Stimulated activated naive B cell treated with anti-CD40 and anti-IgM and Interleukin-4, amounts not matched to agents 10 μg/mL and 1 μg/mL and 100 μg/mL, for 72 hours (primary cell): ENCODE measurements around the gene KIF20B.

Experiments used
- ATAC-seq, 2 donors: fragments of 150-1000 bp; cut with Tn5 transposase; replicated peaks; 2 replicates each; pipeline ENCODE4 v1.10.0; 2021; ENCODE audit warnings: moderate library complexity in 1 of 2
- DNase-seq: peaks from one replicate; pipeline ENCODE4 v3.0.0; 2021
- H3K27ac Mint-ChIP-seq: one replicate; pipeline ENCODE4 v1.8.0; 2022; ENCODE audit warnings: mild to moderate bottlenecking, mixed read lengths
- H3K27me3 Mint-ChIP-seq, 2 donors: one replicate each; pipeline ENCODE4 v1.8.0; 2022; ENCODE audit warnings: mixed read lengths in 2 of 2
- H3K36me3 Mint-ChIP-seq, 2 donors: one replicate each; pipeline ENCODE4 v1.8.0; 2022; ENCODE audit warnings: mixed read lengths in 2 of 2, mild to moderate bottlenecking in 1 of 2
- H3K4me1 Mint-ChIP-seq, 2 donors: one replicate each; pipeline ENCODE4 v1.8.0; 2022; ENCODE audit warnings: mixed read lengths in 2 of 2, mild to moderate bottlenecking in 1 of 2
- H3K4me3 Mint-ChIP-seq, 2 donors: one replicate each; pipeline ENCODE4 v1.8.0; 2022; ENCODE audit warnings: mild to moderate bottlenecking in 2 of 2, mixed read lengths in 2 of 2, moderate library complexity in 1 of 2
- H3K9me3 Mint-ChIP-seq, 2 donors: one replicate each; pipeline ENCODE4 v1.8.0; 2022; ENCODE audit warnings: mixed read lengths in 2 of 2, mild to moderate bottlenecking in 1 of 2

KIF20B gene

DNA sequence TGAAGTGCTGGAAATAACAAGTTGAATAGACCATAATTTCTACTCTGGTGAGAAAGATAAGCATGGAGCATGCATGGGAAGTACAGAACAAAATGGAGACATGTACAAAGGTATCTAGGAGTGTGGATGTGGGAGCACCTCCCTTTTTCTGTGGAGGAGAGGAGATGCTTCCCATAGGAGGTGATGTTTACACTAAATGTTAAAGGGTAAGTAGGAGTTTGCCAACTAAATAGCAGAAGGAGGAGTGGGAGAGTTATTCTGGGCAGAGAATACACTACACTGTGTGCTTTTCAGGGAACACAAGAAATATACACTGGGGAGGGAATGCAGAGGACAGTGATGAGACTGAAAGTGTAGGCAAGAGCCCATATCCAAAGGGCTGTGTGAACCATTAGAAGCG, 35.3 kb upstream of the KIF20B start:
- Mint-ChIP-seq H3K36me3 (no peaks in the 10 kb centered on the region), H3K4me1 (no peaks in the 10 kb centered on the region), H3K27ac (no peak overlapping the region), H3K4me3 (no peak overlapping the region), H3K27me3 (peaks cover 6% of the 10 kb centered on the region in 2 donors), H3K9me3 (no peaks in the 10 kb centered on the region)
- DNase-seq, result no peak
- ATAC-seq, result no peak

DNA sequence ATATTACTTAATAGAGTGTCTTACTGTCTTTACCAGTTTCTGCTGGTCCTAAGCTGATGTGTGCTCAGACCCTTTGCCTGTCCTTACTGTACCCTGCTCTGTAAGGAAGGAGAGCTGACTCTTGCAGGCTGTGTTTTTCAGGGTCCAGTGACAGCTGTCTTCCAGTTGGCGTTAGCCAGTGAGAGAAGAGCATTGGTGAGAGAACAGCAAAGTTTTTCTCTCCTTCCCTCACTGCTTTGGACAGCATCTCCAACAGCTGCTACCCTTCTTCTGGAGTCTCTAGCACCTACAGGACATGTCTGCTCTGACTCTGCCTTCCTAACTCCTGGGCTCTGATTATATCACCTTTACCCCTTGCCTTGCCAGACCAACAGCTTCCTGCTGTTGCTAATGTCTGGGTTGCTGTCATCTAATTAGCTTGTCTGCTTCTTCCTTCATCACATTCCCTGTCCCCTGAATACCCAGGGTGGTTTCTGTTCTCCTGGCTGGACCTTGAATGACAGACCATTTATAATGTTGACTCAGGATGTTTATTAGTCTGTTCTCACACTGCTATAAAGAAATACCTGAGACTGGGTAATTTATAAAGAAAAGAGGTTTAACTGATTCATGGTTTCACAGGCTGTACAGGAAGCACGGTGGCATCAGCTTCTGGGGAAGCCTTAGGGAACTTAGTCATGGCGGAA, 32.9 kb upstream of the KIF20B start:
- H3K36me3 Mint-ChIP-seq, result no peaks in the 10 kb centered on the region
- peaks cover 5 to 6% of the 10 kb centered on the region in 2 donors for H3K4me1 Mint-ChIP-seq
- no peaks in the 10 kb centered on the region for H3K9me3 Mint-ChIP-seq
- H3K4me3 Mint-ChIP-seq, result no peak overlapping the region
- H3K27ac Mint-ChIP-seq, result no peak overlapping the region
- no peak for DNase-seq
- H3K27me3 Mint-ChIP-seq, result peaks cover 6% of the 10 kb centered on the region in 2 donors
- ATAC-seq, result no peak

DNA sequence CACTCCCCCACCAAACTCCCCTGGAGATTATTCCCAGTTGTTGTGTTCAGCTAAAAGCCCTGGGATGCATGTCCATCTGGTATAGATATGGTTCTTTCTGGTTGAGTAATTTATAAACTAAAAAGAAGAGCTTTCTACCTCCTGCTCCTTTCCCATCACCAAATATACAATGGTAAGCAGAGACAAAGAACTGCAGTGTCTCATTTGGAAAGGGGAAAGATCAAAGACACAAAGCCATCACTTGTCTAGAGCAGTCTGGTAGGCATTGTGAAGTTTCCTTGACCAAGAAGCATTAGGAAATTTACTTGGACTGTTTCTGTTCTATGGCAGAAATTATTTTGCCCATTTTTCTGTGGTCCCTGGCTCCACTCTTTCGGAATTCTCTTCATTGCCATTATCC, 31.4 kb upstream of the KIF20B start:
- H3K4me3 Mint-ChIP-seq, result no peak overlapping the region
- DNase-seq (no peak), ATAC-seq (no peak)
- H3K27me3 Mint-ChIP-seq, result peaks cover 6% of the 10 kb centered on the region in 2 donors
- H3K27ac Mint-ChIP-seq, result no peak overlapping the region
- H3K4me1 Mint-ChIP-seq, result peaks cover 5 to 10% of the 10 kb centered on the region in 2 donors
- H3K36me3 Mint-ChIP-seq, result no peaks in the 10 kb centered on the region
- H3K9me3 Mint-ChIP-seq, result no peaks in the 10 kb centered on the region

GRCh38 chr10:89670926-89671325, 30.5 kb upstream of the KIF20B start:
- Mint-ChIP-seq H3K36me3 (no peaks in the 10 kb centered on the region), H3K27ac (no peak overlapping the region), H3K9me3 (no peaks in the 10 kb centered on the region), H3K4me3 (no peak overlapping the region), H3K4me1 (peaks cover 5 to 10% of the 10 kb centered on the region in 2 donors), H3K27me3 (peaks cover 6% of the 10 kb centered on the region in 2 donors)
- no peak for ATAC-seq
- no peak for DNase-seq

DNA sequence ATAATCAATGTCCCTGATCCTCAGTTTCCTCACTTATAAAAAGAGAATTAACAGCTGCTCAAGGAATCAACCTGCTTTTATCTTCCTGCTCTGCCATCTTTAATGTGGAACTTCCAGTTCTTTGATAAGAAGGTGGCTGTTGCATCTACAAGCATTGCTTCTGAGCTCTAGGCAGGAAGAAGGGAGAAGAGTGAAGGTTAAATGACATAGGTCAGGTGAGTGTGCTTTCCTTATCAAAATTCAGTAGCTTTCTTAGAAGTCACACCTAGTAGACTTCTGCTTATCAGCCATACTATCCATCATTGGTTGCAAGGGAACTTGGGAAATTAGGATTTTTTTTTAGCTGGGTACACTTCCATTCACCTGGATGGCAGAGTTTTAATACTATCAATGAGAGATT, 24.0 kb upstream of the KIF20B start:
- H3K4me1 Mint-ChIP-seq, result peaks cover 5 to 16% of the 10 kb centered on the region in 2 donors
- DNase-seq (no peak), ATAC-seq (no peak)
- H3K4me3 Mint-ChIP-seq, result no peak overlapping the region
- H3K36me3 Mint-ChIP-seq, result no peaks in the 10 kb centered on the region
- no peak overlapping the region for H3K27ac Mint-ChIP-seq
- H3K27me3 Mint-ChIP-seq, result peaks cover 4 to 7% of the 10 kb centered on the region in 2 donors
- no peaks in the 10 kb centered on the region for H3K9me3 Mint-ChIP-seq

GRCh38 chr10:89679986-89680385, 21.4 kb upstream of the KIF20B start:
- Mint-ChIP-seq H3K27me3 (peaks cover 4 to 11% of the 10 kb centered on the region in 2 donors), H3K4me1 (peaks cover 0 to 6% of the 10 kb centered on the region in 2 donors), H3K9me3 (no peaks in the 10 kb centered on the region), H3K4me3 (no peak overlapping the region), H3K27ac (no peak overlapping the region), H3K36me3 (no peaks in the 10 kb centered on the region)
- peak; percentile 56 to 81 for ATAC-seq
- DNase-seq, result no peak

- Mint-ChIP-seq H3K4me1 (peaks cover 0 to 11% of the 10 kb centered on the region in 2 donors), H3K36me3 (no peaks in the 10 kb centered on the region), H3K4me3 (no peak overlapping the region), H3K27me3 (peaks cover 4 to 11% of the 10 kb centered on the region in 2 donors), H3K27ac (no peak overlapping the region), H3K9me3 (no peaks in the 10 kb centered on the region)
- no peak for DNase-seq
- no peak for ATAC-seq
Observed at GRCh38 chr10:89683883-89684282, 17.5 kb upstream of the KIF20B start.

- H3K4me3 Mint-ChIP-seq, result no peak overlapping the region
- no peaks in the 10 kb centered on the region for H3K36me3 Mint-ChIP-seq
- H3K4me1 Mint-ChIP-seq, result peaks cover 0 to 11% of the 10 kb centered on the region in 2 donors
- DNase-seq (no peak), ATAC-seq (no peak)
- no peaks in the 10 kb centered on the region for H3K9me3 Mint-ChIP-seq
- peaks cover 4 to 11% of the 10 kb centered on the region in 2 donors for H3K27me3 Mint-ChIP-seq
- no peak overlapping the region for H3K27ac Mint-ChIP-seq
Observed at GRCh38 chr10:89684604-89685003, 16.8 kb upstream of the KIF20B start.

DNA sequence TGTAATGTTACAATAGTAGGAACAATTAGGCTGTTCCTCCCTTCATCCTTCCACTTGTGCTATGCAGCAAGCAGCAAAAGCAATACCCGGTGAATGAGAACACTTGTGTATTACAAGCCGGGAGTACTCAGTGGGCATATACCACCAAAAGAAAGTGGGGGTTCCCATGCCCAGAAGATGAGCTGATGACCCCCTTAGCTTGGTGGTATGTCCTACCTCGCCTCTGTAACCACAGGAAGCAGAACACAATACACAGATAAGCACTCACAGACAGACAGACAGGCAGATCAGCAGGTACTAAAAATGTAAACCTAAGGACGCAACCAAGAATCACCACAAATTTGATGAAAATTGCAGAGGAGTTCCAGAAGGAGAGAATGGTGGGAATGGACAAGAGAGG, 15.5 kb upstream of the KIF20B start:
- DNase-seq, result no peak
- no peaks in the 10 kb centered on the region for H3K36me3 Mint-ChIP-seq
- H3K27ac Mint-ChIP-seq, result no peak overlapping the region
- peaks cover 0 to 5% of the 10 kb centered on the region in 2 donors for H3K4me1 Mint-ChIP-seq
- no peak overlapping the region for H3K4me3 Mint-ChIP-seq
- peaks cover 4 to 7% of the 10 kb centered on the region in 2 donors for H3K27me3 Mint-ChIP-seq
- no peaks in the 10 kb centered on the region for H3K9me3 Mint-ChIP-seq
- no peak for ATAC-seq

DNA sequence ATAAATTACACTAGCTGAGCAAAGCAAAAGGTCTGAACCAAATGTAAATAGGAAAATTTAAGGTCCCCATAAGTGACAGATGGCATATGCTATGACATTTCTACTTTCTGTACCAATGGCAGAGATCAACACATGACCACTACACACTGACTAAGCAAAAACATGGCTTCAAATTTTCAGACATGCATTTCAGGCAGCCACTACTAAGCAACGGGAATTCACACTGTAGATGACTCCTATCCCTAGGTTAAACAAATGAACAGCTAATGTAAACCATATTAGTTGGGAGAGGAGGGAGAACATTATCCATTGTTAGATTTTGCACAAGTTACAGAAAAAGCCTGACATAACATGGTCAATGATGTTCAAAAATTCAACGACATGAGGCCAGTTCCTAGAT, 11.4 kb upstream of the KIF20B start:
- no peak for DNase-seq
- peaks cover 0 to 5% of the 10 kb centered on the region in 2 donors for H3K4me1 Mint-ChIP-seq
- H3K4me3 Mint-ChIP-seq, result no peak overlapping the region
- no peak overlapping the region for H3K27ac Mint-ChIP-seq
- ATAC-seq, result no peak
- H3K9me3 Mint-ChIP-seq, result no peaks in the 10 kb centered on the region
- peaks cover 0 to 6% of the 10 kb centered on the region in 2 donors for H3K36me3 Mint-ChIP-seq
- no peaks in the 10 kb centered on the region for H3K27me3 Mint-ChIP-seq

- H3K27ac Mint-ChIP-seq, result no peak overlapping the region
- no peak for DNase-seq
- H3K4me1 Mint-ChIP-seq, result peaks cover 0 to 5% of the 10 kb centered on the region in 2 donors
- H3K36me3 Mint-ChIP-seq, result peaks cover 0 to 6% of the 10 kb centered on the region in 2 donors
- H3K27me3 Mint-ChIP-seq, result no peaks in the 10 kb centered on the region
- H3K4me3 Mint-ChIP-seq, result no peak overlapping the region
- no peaks in the 10 kb centered on the region for H3K9me3 Mint-ChIP-seq
- no peak for ATAC-seq
Observed at GRCh38 chr10:89692416-89692815, 9.0 kb upstream of the KIF20B start.

DNA sequence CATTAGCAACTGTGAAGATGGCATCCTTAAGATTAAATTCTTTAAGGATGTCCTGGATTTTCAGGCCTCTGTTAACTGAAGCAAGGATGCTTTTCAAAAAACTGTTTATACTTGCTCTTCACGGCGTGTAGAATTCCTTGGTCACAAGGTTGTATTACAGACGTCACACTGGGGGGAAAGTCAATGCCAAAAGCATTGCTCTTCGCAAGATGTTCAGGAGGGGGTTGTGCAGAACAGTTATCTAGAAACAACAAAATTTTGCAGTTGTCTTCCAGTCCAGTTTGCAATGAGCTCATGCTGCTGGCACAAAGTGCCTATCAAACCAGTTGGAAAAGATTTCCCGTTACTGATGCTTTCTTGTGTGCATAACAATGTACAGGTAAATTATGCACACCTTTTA, 8.2 kb upstream of the KIF20B start:
- Mint-ChIP-seq H3K4me3 (no peak overlapping the region), H3K9me3 (no peaks in the 10 kb centered on the region), H3K4me1 (no peaks in the 10 kb centered on the region), H3K27ac (no peak overlapping the region), H3K36me3 (peaks cover 0 to 6% of the 10 kb centered on the region in 2 donors), H3K27me3 (no peaks in the 10 kb centered on the region)
- ATAC-seq, result no peak
- no peak for DNase-seq

GRCh38 chr10:89695307-89695706, 6.1 kb upstream of the KIF20B start:
- ATAC-seq (no peak), DNase-seq (no peak)
- Mint-ChIP-seq H3K36me3 (peaks cover 0 to 6% of the 10 kb centered on the region in 2 donors), H3K27ac (no peak overlapping the region), H3K4me1 (peaks cover 0 to 3% of the 10 kb centered on the region in 2 donors), H3K4me3 (no peak overlapping the region), H3K9me3 (no peaks in the 10 kb centered on the region), H3K27me3 (no peaks in the 10 kb centered on the region)

DNA sequence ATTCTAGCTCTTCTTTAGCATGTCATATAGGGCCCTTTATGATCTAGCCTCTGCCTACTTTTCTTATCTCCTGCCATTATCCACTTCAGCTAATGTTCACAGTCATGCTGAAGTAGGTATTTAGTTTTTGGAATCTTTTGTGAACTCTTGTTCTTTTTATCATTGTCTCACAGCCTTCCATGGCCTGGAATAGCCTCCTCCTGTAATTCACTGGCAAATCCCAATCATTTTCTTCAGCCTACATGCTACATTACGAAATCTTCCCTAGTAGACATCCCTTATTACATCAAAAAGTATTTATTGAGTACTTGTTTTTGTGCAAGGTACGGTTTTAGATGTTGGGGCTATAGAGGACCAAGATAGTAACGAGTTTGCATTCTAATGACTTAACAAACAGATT, 3.4 kb upstream of the KIF20B start:
- ATAC-seq, result no peak
- Mint-ChIP-seq H3K36me3 (peaks cover 0 to 6% of the 10 kb centered on the region in 2 donors), H3K27ac (no peak overlapping the region), H3K27me3 (no peaks in the 10 kb centered on the region), H3K4me1 (peaks cover 4 to 8% of the 10 kb centered on the region in 2 donors), H3K9me3 (no peaks in the 10 kb centered on the region), H3K4me3 (no peak overlapping the region)
- no peak for DNase-seq

DNA sequence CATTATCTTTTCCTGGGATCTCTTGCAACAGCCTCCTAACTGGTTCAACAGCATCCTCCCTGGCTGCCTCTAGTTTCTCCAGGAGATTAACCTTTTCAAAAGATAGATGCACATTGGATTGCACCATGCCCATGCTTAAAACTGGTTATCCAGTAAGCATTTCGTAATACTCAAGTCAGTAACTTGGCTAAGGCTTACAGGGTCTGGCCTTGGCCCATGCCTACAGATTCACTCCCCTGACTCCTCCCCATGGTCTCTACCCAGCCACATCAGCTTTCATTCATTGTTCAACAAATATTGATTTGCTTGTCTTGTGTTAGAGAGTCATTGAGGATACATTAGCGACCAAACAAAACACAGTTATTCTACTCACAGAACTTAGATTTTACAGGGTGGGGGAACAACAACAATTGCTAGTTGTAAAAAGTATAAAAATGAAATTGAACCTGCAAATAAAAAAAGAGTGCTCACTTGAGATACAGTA, 1.8 kb upstream of the KIF20B start:
- no peak for ATAC-seq
- Mint-ChIP-seq H3K4me3 (peak overlapping the region in 1 of 2 donors; percentile 49), H3K27ac (no peak overlapping the region)

More for the DNA sequence above, 1.8 kb upstream of the KIF20B start:
- Mint-ChIP-seq H3K36me3 (no peaks in the 10 kb centered on the region), H3K27me3 (no peaks in the 10 kb centered on the region), H3K4me1 (peaks cover 6 to 9% of the 10 kb centered on the region in 2 donors), H3K9me3 (no peaks in the 10 kb centered on the region)
- DNase-seq, result no peak
